Activated naive CD8-positive, alpha-beta T cell treated with anti-CD3 and anti-CD28 coated beads for 36 hours (primary cell): ENCODE data around the gene VEGFC. TPM values are rescaled to one million over a fixed set of nuclear protein-coding genes. Genes with fewer than 3 reads are reported as not detected.

Experiments
- DNase-seq: peaks from one replicate; pipeline ENCODE4 v3.0.0; 2021
- H3K27ac Mint-ChIP-seq: one replicate; pipeline ENCODE4 v1.8.0; 2022; ENCODE audit warnings: mild to moderate bottlenecking, moderate library complexity, mixed read lengths
- H3K27me3 Mint-ChIP-seq: one replicate; pipeline ENCODE4 v1.8.0; 2022; ENCODE audit warnings: mild to moderate bottlenecking, mixed read lengths
- H3K36me3 Mint-ChIP-seq: one replicate; pipeline ENCODE4 v1.8.0; 2021; ENCODE audit warnings: mild to moderate bottlenecking, mixed read lengths
- H3K4me1 Mint-ChIP-seq: one replicate; pipeline ENCODE4 v1.8.0; 2021; ENCODE audit warnings: mixed read lengths
- H3K4me3 Mint-ChIP-seq: one replicate; pipeline ENCODE4 v1.8.0; 2022; ENCODE audit warnings: mild to moderate bottlenecking, moderate library complexity, mixed read lengths
- H3K9me3 Mint-ChIP-seq: one replicate; pipeline ENCODE4 v1.8.0; 2022; ENCODE audit warnings: mixed read lengths
- total RNA-seq, 2 experiments: library from RNA; stranded (reverse); gene quantifications; one replicate each; pipeline ENCODE4 v1.2.3, GENCODE V29; 2021

The VEGFC gene
- total RNA-seq, 2 experiments from 2014 or later, result not detected

DNA sequence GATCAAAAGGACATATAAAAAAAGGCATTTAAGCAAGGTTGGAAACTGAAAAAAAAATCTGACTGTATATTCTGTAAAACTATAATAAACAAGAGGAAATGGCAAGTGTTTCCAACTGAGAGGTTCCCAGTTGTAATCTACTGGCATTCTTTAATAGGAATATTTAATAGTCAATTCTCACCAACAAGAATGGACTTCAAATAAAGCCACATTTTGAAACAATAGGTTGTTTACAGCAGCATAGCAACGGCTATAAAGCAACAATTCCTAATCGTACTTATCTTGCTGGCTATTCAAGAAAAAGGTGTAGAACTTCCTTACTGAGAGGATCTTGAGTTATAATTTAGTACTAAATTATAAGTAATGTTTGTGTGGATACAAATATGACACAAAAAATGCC lies 75.5 kb downstream of the VEGFC start:
- Mint-ChIP-seq H3K4me1 (no peaks in the 10 kb centered on the region), H3K27me3 (no peaks in the 10 kb centered on the region), H3K27ac (no peak overlapping the region), H3K36me3 (no peaks in the 10 kb centered on the region), H3K4me3 (no peak overlapping the region), H3K9me3 (no peaks in the 10 kb centered on the region)
- DNase-seq, result no peak

DNA sequence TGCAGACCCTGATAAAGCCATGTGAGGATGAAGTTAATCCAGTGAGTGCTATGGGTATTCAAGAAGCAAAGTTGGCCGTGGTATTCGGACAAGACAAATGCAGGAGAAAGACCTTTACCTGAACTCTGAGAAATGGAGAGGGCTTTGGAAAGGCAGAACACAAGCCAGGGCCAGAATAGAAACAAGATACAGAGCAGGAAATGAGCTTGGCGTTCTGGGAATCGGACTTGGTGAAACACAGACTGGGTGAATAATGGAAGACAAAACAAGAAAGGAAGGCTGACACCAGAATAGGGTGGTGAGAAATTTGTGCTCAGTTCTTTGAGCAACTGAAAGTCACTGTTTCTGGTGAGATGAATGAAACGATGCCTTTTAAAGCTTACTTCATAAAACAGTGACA lies 83.3 kb downstream of the VEGFC start:
- no peaks in the 10 kb centered on the region for H3K36me3 Mint-ChIP-seq
- DNase-seq, result no peak
- no peaks in the 10 kb centered on the region for H3K9me3 Mint-ChIP-seq
- no peak overlapping the region for H3K27ac Mint-ChIP-seq
- H3K4me1 Mint-ChIP-seq, result no peaks in the 10 kb centered on the region
- no peaks in the 10 kb centered on the region for H3K27me3 Mint-ChIP-seq
- no peak overlapping the region for H3K4me3 Mint-ChIP-seq

DNA sequence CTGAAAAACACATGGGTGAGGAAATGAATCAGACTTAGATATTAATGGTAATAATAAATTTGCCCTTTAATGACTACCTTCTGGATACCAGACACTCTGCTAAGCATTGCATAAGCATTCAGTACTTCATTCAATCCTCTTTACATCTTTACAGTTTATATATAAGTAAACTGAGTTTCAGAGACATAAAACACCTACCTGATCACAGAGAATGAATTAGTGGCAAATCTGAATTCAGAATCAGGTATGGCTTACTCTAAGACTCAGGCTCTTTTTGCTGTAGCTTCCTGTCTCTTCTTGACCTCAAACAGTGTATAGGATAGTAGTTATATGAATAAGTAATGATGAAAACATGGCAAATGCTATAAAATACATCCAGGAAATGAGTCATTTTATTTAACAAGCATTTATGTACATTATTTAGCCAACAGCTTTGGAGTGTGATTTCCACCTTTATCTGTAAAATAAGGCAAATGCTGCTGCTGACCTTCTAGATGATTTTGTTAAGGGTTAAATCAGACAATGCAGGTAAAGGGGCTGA lies 83.9 kb downstream of the VEGFC start:
- Mint-ChIP-seq H3K27me3 (no peaks in the 10 kb centered on the region), H3K9me3 (no peaks in the 10 kb centered on the region), H3K4me1 (no peaks in the 10 kb centered on the region), H3K27ac (no peak overlapping the region), H3K36me3 (no peaks in the 10 kb centered on the region), H3K4me3 (no peak overlapping the region)
- DNase-seq, result no peak

DNA sequence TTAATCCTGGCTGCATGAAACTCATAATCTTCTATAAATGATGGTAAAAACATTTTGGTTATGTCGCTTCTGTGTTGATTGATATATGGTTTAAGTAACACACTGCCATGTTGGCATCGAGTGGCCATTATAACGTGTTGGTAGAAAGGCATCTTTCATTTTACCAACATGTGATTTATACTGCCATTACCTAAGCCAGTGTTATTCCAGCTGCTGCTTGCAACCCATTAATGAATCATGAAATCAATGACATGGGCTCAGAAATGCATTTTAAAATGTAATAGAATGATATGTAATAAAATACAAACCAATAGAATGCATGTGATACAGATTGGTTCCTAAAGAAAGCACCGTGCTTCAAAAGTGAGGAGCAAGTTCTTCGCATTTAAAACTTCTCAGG lies 102.0 kb downstream of the VEGFC start:
- no peaks in the 10 kb centered on the region for H3K9me3 Mint-ChIP-seq
- no peaks in the 10 kb centered on the region for H3K36me3 Mint-ChIP-seq
- no peak overlapping the region for H3K4me3 Mint-ChIP-seq
- H3K27me3 Mint-ChIP-seq, result no peaks in the 10 kb centered on the region
- no peaks in the 10 kb centered on the region for H3K4me1 Mint-ChIP-seq
- no peak for DNase-seq
- H3K27ac Mint-ChIP-seq, result no peak overlapping the region

DNA sequence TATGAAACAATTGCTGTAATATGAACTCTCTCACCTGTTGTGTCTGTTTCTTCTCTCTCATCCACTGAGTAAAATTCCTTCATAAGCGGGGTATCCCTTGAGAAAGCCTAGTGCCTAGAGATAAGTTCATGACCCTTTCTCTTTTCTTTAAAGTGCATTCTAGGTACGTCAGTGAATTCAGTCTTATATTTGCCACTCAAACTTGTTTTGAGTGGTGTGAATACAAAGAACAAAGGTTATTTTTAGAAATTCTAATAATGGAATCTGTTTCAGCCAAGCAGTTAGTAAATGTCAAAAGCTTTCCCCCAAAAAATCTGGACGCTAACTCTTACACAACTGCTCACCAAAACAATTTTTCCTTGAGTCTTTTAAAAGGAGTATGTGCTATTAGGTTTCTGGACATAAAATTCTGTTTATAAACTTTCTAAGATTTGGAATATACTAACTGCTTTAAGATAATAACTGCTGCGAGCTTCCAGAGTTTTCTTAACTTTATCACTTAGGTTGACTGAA lies 112.0 kb downstream of the VEGFC start:
- H3K4me1 Mint-ChIP-seq, result no peaks in the 10 kb centered on the region
- no peak for DNase-seq
- no peak overlapping the region for H3K4me3 Mint-ChIP-seq
- H3K36me3 Mint-ChIP-seq, result no peaks in the 10 kb centered on the region
- no peaks in the 10 kb centered on the region for H3K9me3 Mint-ChIP-seq
- no peak overlapping the region for H3K27ac Mint-ChIP-seq
- no peaks in the 10 kb centered on the region for H3K27me3 Mint-ChIP-seq

DNA sequence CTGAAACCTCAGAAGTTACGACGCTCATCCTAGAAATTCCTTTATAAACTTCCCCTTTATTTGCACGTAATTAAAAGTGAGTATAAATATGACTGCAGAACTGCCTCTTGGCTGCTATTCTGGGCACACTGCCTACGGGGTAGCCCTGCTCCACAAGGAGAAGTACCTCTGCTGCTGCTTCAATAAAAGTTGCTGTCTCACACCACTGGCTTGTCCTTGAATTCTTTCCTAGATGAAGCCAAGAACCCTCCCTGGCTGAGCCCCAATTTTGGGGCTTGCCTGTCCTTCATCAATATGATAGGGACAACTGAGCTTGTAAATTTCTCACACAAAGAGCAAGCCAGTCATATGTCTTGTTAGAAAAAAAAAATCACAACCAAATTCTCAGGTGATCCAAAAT lies 115.8 kb downstream of the VEGFC start:
- no peaks in the 10 kb centered on the region for H3K36me3 Mint-ChIP-seq
- no peak for DNase-seq
- no peak overlapping the region for H3K4me3 Mint-ChIP-seq
- no peaks in the 10 kb centered on the region for H3K4me1 Mint-ChIP-seq
- H3K9me3 Mint-ChIP-seq, result no peaks in the 10 kb centered on the region
- no peaks in the 10 kb centered on the region for H3K27me3 Mint-ChIP-seq
- H3K27ac Mint-ChIP-seq, result no peak overlapping the region

DNA sequence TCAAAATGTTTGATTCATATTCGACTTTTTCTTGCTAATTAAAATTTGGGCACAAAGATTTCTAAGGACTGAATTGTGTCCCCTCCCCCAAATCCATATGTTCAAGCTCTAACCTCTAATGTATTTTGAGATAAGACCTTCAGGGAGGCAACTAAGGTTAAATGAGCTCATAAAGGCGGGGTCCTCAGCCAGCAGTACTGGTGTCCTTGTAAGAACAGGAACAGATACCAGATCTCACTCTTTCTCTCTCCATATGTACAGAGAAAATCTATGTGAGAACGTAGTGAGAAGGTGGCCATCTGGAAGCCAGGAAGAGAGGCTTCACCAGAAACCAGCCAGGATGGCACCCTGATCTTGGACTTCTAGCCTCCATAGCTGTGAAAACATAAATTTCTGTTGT lies 116.9 kb downstream of the VEGFC start:
- Mint-ChIP-seq H3K4me1 (no peaks in the 10 kb centered on the region), H3K9me3 (no peaks in the 10 kb centered on the region), H3K27ac (no peak overlapping the region), H3K4me3 (no peak overlapping the region), H3K36me3 (no peaks in the 10 kb centered on the region), H3K27me3 (peaks cover under 1% of the 10 kb centered on the region)
- DNase-seq, result no peak

DNA sequence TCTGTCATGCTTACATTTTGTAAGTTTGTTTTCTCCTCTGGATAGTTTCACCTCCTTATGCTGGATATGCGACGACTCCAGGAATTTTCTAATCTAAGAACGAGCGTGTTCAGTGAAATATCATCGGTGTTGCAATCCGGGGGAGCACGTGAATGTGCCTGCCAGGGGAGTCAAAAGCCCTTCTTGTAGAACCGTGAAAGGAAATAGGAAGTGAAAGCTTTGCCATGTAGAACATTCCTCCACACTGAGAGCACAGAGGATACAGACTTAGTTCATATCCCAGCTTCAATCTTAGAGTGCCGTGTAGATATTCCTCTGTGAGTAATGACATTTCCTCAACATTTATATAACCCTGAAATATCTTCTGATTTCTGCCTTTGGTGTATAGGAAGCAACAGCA lies 121.2 kb downstream of the VEGFC start:
- no peak overlapping the region for H3K4me3 Mint-ChIP-seq

DNA sequence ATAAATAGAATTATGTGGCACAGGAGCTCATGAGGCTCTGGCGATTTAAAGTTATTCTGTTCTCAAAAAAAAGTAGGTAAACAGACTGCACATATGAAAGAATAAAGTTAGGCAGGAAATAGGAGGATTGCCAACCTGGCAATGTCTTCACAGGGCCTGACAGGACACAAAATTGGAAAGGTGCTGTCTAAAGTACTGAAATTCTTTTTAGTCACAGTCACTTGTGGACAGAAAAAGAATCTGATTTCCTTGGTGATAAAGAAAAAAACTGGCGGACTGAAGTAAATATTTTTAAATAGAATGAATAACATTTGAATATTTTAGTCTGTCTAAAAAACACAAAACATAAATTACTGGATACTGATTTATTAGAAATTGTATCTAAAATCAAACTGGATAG lies 124.4 kb downstream of the VEGFC start:
- no peak overlapping the region for H3K4me3 Mint-ChIP-seq
- peaks cover 3% of the 10 kb centered on the region for H3K27me3 Mint-ChIP-seq
- no peak for DNase-seq
- H3K27ac Mint-ChIP-seq, result no peak overlapping the region
- no peaks in the 10 kb centered on the region for H3K4me1 Mint-ChIP-seq
- peaks cover 2% of the 10 kb centered on the region for H3K9me3 Mint-ChIP-seq
- H3K36me3 Mint-ChIP-seq, result no peaks in the 10 kb centered on the region

More for the DNA sequence above, 121.2 kb downstream of the VEGFC start:
- no peak for DNase-seq
- peaks cover 1% of the 10 kb centered on the region for H3K9me3 Mint-ChIP-seq
- H3K4me1 Mint-ChIP-seq, result no peaks in the 10 kb centered on the region
- H3K36me3 Mint-ChIP-seq, result no peaks in the 10 kb centered on the region
- H3K27ac Mint-ChIP-seq, result no peak overlapping the region
- peaks cover 3% of the 10 kb centered on the region for H3K27me3 Mint-ChIP-seq

DNA sequence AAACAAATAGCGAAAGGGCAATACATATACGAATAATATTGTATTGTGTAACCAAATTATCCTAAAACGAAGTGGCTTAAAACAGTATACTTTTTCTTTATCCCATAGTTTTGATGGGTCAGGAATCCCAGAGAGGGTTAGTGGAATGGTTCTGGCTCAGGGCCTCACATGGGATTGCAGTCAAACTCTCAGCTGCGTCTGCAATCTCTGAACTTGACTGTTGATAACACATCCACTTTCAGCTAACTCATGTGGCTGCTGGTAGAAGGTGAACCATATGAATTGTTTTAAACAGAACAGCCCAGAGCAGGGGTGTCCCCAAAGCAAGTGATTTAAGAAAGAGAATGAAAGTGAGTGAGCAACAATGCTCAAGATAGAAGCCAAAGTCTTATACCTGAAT lies 127.8 kb downstream of the VEGFC start:
- no peak for DNase-seq
- H3K9me3 Mint-ChIP-seq, result peaks cover 2% of the 10 kb centered on the region
- H3K36me3 Mint-ChIP-seq, result no peaks in the 10 kb centered on the region
- H3K4me1 Mint-ChIP-seq, result no peaks in the 10 kb centered on the region
- no peak overlapping the region for H3K4me3 Mint-ChIP-seq
- H3K27me3 Mint-ChIP-seq, result no peaks in the 10 kb centered on the region
- no peak overlapping the region for H3K27ac Mint-ChIP-seq

DNA sequence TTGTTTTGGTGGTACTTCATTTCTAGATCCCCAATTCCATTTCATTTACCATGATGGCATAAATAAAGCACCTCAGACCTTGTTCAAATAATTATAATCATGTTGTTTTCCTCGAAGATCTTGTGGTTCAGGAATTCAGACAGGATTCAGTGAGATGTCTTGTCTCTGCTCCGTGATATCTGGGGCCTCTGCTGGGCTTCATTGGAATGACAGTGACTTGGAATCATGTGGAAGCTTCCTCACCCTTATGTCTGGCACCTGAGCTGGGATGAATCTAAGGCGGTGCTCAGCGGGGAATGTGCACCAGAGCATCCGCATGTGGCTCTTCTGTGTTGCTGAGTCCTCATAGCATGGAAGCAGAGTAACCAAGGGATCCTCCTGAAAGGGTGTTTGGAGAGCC lies 132.2 kb downstream of the VEGFC start:
- Mint-ChIP-seq H3K27ac (no peak overlapping the region), H3K27me3 (no peaks in the 10 kb centered on the region), H3K4me1 (no peaks in the 10 kb centered on the region), H3K9me3 (no peaks in the 10 kb centered on the region), H3K36me3 (no peaks in the 10 kb centered on the region), H3K4me3 (no peak overlapping the region)
- DNase-seq, result no peak

DNA sequence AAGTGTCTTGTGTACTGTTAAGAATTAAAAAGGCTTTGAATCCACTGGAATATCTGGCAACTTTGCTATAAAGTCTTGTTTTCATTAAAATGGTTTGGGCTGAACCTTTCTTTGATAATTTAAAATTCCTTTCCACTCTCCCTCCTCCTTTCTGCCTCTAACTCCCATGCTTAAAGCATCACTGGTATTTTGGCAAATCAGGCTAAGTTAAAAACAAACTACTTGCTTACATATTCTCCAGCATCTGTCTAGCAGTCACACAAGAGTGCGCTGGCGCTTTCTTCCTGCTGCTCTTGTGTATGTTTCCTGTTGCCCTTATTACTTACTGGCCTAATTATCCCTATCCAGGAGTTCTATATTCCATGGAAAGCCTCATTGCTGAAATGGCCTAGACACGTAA lies 136.6 kb downstream of the VEGFC start:
- Mint-ChIP-seq H3K4me1 (no peaks in the 10 kb centered on the region), H3K9me3 (peaks cover 1% of the 10 kb centered on the region), H3K36me3 (no peaks in the 10 kb centered on the region), H3K27ac (no peak overlapping the region), H3K4me3 (no peak overlapping the region), H3K27me3 (no peaks in the 10 kb centered on the region)
- no peak for DNase-seq

DNA sequence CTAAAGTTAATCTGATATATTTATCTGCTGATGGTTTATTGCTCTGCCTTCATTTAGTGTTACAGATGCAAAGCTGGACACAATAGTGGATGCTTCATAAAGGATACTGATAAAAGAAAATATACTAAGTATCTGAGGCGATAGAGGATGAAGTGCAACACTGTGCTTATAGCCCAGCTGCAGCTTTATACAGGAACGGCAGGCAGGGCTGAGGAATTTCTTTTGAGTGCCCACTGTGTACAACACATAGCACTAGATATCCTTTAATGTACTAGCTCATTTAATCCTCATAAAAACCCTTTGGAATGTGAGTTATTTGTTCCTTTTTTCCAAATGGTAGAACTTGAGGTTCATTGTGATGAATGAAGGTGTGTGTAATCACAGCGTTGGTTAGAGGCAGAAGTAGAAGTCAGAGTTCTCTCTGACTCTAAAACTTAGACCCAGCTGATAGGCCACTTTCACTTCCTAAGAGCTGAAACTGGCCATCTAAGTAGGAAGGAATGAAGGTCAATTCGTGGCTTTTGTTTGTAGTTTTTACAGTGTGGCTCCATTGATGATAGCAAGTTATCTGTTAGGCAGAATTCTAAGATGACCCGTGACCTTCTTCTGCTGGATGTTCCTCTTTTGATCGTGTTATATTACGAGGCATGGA lies 138.0 kb downstream of the VEGFC start:
- Mint-ChIP-seq H3K9me3 (peaks cover 1% of the 10 kb centered on the region), H3K27me3 (no peaks in the 10 kb centered on the region), H3K4me1 (no peaks in the 10 kb centered on the region), H3K4me3 (no peak overlapping the region), H3K27ac (no peak overlapping the region), H3K36me3 (no peaks in the 10 kb centered on the region)
- no peak for DNase-seq

DNA sequence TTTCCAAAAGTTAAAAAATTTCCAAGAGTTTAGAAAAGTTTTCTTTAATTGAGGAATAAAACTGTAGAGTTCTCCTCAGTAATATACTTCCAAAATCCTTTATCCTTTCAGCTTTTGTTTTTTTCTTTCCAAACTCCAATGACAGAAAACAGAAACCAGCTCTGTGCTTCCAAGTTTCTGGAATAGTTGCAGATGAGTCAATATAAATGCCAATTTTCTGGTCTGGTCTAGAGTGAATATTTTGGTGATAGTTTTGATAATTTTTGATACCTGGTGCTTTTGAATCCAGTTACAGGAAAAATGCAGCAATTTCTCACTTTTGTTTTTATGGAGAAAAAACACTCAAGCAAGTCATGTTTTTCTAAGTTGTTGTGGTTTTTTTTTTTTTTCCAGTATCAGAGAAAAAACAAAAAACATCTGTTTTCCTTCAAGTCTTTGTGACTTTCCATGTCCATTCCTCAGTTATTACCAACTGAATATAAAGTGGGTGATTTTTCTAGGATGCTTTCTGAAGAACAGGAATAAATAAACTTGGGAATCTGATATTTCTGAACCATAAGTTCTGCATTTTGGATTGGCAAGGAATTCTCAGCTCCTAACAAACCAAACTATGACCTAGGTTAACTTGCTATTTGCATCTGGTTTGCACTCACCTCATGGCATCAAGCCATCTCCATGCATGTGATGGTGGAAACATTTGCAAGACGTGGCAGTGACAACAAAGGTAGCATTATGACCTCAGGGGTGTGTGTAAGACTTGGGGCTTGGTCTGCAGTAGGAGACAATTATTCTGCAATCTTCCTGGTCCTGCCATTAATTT lies 139.1 kb downstream of the VEGFC start:
- no peak overlapping the region for H3K4me3 Mint-ChIP-seq
- H3K27me3 Mint-ChIP-seq, result no peaks in the 10 kb centered on the region
- no peak overlapping the region for H3K27ac Mint-ChIP-seq
- H3K9me3 Mint-ChIP-seq, result peaks cover 1% of the 10 kb centered on the region
- DNase-seq, result no peak
- no peaks in the 10 kb centered on the region for H3K4me1 Mint-ChIP-seq
- H3K36me3 Mint-ChIP-seq, result no peaks in the 10 kb centered on the region

DNA sequence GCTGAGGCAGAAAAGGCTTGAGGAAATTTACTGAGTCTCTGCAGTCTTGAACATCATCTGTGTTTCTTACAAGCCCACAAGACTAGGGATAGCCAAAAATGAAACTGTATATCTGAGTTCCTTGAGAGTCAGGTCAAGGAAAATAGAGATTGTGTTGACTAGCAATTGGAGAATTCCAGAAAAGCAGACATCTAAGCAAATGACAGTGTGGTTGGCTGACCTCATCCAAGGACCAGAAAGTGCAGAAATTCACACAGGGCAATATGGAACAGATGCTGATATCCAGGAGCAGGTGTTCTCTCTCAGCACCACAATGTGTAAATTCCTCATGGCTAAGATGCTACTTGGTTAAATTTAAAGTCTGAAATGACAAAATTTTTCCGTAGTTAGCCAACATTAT lies 146.4 kb downstream of the VEGFC start:
- Mint-ChIP-seq H3K36me3 (no peaks in the 10 kb centered on the region), H3K4me3 (no peak overlapping the region), H3K4me1 (no peaks in the 10 kb centered on the region), H3K27ac (no peak overlapping the region), H3K9me3 (no peaks in the 10 kb centered on the region), H3K27me3 (no peaks in the 10 kb centered on the region)
- no peak for DNase-seq
